ENCODE data around the gene GPR3.

The GPR3 gene, protein sequence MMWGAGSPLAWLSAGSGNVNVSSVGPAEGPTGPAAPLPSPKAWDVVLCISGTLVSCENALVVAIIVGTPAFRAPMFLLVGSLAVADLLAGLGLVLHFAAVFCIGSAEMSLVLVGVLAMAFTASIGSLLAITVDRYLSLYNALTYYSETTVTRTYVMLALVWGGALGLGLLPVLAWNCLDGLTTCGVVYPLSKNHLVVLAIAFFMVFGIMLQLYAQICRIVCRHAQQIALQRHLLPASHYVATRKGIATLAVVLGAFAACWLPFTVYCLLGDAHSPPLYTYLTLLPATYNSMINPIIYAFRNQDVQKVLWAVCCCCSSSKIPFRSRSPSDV

DNA sequence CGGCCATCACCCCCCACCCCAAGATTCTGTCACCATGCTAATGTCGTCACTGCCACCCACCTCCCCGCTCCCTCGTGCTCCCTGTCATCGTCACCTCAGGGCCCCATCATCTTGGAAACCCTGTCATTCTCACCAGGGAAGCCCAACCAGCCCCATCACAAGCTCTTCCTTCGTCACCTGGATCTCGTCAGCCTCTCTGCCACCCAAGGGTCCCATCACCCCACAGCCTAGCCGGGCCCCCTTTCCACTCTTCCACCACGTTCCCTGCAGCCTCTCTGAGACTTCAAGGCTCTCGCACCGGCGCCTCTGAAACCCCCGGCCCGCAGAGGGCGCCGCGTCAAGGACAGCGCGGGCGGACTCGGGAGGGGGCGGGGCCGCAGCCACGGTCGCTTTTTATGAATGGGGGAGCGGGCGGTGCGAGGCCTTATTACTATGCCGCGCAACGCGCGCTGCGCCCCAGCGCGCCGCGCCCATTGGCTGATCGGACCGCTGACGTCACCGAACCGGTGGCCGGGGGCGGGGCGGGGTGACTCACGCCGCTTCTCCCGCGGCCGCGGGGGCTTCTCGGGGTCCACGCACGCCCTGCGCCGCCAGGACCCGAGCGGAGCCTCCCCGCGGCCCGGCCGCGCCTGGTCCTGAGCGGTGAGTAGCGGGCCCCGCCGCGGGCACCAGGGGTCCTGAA, at the start of gene GPR3:
Gene GPR3, plus strand, starts transcription at position 527 of the 682 bp plus-strand sequence. CDS start 1,177 bp downstream, outside the sequence.
- DNase-seq: peak; percentile 94

DNA sequence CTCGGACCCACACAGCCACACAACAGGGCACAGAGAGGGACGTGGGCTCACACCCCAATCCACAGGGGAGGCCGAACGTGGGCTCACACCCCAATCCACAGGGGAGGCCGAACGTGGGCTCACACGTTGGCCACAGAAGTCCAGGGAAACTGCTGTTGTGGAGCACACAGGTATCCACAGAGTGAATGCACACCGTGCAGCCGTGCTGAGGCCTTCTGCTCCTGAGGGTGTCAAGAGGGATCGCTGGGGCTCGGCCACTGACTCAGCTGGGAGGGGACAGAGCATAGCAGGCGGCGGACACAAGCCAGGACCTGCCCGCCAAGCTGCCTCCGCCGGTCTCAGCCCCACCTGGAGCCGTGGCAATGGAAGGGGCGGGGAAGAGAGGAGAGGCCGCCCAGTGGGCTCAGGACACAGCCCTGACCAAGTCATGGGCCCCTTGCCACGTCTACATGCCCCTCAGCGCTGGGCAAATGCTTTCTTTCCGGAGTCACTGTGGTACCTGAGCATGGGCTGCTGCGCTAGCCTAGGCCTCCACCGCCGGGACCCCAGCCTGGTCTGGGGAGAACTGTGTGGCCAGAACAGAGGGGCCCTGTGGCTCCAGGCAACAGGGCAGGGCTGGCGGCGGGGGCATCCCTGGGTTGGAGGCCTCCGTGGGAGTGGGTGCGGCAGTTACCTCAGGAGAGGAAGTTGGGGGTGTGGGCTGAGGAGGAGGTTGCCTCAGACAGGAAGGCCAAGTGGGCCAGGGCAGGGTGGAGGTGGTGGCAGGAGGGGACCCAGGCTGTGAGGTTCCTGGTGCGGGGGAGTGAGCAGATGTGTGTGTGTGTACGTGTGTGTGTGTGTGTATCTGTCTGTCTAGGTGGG, 49.4 kb upstream of the GPR3 start:
- DNase-seq: peak; percentile 49

DNA sequence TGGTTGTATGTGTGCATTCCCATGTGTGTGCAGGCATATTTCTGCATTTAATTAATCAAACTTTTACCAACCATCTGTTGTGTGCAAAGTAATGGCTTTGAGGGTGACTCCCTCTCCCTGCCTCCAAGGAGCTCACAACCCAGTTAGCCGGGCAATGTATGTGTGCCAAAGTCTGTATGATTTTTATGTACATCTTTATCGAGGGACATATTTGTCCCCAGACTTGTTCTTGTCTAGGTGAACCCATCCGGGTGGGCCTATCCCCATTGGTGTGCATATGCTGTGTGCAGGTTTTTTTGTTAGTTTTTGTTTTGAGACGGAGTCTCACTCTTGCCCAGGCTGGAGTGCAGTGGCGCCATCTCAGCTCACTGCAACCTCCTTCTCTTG, 48.8 kb upstream of the GPR3 start:
- DNase-seq: no peak

DNA sequence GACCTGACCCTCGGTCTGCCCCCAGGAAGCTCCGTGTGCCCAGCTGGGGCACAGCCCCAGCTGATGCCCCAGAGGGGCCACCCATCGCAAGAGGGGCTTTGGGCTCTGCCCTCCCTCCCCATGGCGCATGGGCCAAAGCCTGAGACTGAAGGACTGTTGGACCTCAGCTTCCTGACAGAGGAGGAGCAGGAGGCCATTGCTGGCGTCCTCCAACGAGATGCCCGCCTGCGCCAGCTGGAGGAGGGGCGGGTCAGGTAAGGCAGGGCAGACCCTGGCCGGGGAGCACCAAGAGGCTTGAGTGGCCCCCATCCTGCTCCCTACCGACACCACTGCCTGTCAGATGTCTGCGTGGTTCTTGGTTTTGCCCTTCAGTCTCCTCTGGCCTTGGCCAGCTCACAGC, 47.1 kb upstream of the GPR3 start:
- DNase-seq: no peak

DNA sequence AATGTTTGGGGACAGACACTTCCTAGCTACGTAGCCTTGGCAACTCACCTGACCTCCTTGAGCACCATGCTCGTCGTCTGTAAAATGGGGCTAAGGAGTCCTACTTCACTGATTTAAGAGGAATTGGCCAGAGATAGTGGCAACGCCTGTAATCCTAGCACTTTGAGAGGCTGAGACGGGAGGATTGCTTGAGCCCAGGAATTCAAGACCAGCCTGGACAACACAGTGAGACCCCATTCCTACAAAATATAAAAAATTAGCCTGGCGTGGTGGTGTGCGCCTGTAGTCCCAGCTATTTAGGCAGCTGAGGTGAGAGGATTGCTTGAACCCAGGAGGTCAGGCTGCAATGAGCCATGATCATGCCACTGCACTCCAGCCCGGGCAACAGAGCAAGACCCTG, 46.1 kb upstream of the GPR3 start:
- DNase-seq: no peak

DNA sequence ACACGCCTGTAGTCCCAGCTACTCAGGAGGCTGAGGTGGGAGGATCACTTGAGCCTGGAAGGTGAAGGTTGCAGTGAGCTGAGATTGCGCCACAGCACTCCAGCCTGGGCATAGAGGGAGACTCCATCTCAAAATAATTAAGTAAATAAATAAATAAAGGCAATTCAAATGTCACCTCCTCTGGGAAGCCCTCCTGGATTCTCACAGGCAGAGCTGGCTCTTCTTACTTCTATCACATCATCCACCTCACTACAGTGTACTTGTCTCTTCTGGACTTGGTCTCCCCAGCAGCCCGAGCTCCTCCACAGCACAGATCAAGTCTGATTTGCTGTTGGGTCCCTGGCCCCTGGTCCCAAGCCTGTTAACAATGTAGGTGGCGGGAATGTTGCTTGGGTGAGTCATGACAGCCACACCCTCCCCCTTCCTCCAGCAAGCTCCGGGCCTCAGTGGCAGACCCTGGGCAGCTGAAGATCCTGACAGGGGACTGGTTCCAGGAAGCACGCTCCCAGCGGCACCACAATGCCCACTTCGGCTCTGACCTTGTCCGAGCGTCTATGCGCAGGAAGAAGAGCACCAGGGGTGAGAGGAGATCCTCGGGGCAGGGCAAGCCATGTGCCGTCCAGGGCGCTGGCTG, 45.3 kb upstream of the GPR3 start:
- no peak for DNase-seq

DNA sequence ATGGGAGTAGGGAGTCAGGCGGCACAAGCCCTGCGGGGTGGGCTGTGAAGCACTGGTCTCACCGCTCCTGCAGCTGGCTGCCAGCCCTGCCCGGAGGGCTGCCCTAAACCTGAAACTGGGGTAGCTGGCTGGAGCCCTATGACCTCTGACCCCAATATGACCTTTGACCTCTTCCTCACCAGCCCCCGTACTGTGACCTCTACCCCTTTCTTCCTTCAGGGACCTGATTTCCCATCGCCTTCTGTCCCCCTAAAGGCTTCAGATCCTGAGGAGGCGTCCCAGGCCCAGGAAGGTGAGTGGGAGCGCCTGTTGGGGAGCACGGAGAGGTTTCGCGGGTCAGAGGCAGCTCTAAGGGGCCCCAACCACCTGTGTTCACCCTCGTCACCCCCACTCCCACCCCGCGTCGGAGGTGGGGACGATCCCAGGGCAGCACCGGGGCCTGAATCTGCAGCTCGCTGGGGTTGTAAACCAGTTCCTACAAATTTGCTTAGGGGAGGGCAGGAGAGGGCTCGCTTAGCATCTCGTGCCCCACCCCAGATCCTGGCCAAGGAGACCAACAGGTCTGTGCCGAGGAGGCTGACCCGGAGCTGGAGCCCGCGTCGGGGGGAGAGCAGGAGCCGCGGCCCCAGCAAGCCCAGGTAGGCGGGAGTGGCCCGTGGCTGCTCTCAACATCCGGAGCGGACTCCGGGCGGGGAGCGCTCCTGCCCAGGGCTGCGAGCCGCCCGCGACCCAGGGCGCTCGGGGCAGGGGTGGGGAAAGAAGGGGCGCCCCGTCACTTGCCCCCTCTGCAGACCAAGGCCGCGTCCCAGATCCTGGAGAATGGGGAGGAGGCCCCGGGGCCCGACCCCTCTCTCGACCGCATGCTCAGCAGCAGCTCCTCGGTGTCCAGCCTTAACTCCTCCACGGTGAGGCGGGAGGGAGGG, 43.3 kb upstream of the GPR3 start:
- DNase-seq: peak; percentile 76

DNA sequence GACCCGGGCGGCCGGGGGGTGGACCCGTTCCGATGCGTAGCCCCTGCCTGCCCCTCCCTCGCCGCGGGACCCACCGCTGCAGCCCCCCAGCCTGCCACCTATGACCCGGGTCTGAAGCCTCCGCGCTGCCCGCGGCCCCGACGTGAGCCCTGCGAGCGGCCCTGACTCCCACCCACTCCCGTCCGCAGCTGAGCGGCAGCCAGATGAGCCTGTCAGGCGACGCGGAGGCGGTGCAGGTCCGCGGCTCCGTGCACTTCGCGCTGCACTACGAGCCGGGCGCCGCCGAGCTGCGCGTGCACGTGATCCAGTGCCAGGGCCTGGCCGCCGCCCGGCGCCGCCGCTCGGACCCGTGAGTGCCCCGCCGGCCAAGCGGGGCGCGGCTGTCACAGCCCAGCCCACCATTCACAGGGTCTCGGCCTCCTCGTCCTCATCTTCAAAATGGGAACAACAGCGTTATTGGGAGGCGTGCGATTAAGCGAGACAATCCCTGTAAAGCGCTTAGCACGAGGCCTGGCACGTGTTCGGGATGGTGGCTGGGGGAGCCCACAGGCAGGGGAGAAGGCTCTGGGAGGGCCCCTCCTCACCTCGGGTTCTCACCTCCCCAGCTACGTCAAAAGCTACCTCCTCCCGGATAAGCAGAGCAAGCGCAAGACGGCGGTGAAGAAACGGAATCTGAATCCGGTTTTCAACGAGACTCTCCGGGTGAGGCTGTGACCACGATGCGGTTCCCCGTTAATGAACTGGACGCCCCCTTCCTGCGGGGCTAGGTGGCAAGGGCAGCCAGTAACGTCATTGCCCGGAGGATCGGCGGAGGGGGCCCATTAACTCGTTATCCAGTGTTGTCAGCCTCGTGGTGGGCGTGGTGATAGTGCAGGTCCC, 42.4 kb upstream of the GPR3 start:
- DNase-seq: peak; percentile 76

DNA sequence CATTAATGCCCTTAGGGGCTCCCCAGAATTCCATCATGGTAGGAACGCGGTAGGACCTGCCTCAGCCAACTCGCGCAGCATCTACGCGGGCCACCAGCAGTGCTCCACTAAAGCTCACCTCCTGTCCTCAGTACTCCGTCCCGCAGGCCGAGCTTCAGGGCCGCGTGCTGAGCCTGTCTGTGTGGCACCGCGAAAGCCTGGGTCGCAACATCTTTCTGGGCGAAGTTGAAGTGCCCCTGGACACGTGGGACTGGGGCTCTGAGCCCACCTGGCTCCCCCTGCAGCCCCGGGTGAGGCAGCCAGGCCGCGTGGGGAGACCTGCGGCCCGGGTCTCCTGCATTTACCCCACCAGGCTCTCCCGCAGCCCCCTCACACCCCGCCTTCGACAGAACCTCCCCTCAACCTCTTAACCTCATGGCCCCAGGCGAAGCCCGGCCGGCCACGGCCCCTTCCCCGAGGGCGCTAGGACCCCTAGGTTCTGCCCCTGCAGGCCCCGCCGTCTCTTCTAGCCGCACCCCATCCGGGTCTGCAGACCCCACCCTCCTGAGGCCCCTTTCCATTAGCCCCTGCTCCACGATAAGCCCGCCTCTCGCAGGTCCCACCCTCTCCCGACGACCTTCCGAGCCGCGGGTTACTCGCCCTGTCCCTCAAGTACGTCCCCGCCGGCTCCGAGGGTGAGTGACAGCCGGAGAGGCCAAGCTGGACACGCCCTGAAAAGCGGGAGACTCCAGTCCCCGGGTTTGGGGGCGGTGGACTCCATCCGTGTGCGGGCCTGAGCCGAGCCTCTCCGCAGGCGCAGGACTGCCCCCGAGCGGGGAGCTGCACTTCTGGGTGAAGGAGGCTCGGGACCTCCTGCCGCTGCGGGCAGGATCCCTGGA, 41.5 kb upstream of the GPR3 start:
- DNase-seq: no peak

DNA sequence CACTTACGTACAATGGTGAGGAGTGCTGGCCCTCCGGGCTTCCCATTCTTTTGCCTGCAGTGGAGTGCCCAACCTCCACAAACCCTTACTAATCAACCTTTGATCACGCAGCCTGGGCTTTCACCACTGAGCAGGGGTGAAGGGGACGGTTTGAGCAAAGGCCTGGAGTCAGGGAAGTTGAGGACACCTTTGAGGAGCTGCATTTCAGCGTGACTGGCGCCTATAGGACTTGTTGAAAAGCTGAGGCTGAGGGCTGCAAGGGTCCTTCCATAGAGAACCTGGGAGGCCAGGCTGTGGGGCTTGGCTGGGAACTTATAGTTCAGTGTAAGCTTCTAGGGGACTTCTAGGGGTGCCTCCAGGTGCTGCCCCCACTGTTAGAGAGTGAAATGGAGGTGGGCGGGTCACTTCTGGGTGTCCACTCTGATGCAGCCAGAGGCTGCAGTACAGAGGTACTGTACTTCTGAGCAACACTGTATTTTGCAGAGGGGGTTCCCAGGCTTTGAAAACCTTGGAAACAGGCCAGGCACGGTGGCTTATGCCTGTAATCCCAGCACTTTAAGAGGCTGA, 40.8 kb upstream of the GPR3 start:
- DNase-seq: no peak

DNA sequence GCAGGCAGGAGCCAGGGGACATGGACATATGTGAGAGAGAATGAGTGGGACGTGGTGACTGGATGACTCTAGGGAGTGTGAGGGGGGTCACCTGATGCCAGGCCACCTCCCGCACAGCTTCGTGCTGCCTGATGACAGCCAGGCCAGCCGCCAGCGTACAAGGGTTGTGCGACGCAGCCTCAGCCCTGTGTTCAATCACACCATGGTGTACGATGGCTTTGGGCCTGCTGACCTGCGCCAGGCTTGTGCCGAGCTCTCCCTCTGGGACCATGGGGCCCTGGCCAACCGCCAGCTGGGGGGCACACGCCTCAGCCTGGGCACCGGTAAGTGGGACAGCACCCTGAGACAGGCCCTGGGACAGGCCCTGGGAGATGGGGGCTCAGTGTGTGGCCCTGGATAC, 39.3 kb upstream of the GPR3 start:
- no peak for DNase-seq

DNA sequence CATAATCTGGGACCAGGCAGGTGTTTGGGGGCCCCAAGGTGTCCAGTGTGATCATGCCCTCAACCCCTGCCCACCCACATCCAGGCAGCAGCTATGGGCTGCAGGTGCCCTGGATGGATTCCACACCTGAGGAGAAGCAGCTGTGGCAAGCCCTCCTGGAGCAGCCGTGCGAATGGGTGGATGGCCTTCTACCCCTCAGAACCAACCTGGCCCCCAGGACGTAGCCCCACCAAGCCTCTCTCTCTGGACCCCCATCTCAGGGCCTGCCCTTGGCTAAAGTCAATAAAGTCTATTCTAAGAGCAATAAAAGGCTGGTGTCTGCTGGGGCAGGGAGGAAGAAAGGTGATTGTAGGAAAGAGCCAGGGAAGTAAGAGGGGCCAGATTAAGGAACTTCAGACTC, 38.8 kb upstream of the GPR3 start:
- DNase-seq: no peak

DNA sequence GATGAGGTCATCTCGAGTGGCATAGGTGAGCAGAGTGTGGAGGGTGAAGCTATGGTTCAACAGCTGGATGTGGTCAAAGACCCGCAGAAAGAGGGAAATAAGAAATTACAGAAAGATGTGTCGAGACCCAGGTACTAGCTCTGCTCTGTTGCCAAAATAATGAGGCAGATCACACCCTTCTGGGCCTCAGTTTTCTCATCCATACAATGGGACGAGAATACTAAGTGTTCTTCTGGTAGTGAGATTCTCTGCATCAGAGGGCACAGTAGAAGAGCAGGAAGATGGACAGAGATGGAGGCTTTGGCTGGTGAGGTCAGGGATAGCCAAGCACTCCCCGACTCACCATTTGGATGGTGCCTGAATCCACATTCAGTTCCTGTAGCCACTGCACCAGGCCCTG, 36.7 kb upstream of the GPR3 start:
- no peak for DNase-seq

DNA sequence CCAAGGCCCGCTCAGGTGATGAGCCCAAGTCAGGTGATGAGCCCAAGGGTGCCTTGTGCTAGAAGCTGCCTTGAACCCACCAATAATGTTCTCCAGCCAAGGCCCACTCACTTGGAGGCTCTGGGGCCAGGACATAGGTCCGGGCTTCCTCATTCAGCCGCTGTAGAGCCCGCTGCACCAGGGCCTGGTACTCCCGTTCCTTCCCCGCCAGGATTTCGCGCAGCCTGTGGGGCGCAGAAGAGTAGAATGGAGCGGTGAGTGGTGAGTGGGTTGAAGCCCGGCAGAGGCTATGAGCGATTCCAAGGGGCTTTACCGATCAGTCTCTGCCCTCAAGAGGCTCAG, 36.2 kb upstream of the GPR3 start:
- no peak for DNase-seq

DNA sequence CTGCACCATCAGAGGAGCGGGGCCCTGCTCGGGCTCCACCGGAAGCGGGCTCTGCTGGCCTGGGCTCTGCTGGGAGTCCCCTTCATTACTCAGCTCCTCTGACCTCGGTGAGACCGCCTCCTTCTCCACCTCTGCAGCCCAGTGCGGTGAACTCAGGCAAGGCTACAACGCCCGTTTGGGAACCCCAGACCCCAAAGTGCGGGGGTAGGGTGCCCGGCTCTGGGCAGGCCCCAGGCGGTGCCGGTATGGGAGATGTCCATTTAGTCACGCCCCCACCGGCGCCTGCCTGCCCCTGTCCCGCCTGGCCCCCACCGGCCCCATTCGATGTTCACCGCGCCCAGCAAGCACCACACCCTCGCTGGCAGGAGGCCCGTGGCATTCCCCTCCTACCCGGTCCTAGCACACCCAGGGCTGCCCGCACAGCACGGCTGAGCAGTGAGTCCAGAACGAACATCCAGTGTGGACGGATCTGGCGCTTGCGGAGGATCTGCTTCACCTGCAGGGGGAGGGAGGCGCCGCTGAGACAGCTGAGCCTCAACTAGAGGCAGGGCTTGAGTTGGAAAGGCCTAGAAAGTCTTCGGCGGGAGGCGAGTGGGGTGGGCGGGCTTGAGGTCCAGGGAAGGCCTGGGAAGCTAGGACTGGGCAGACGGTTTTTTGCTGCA, 35.7 kb upstream of the GPR3 start:
- no peak for DNase-seq

DNA sequence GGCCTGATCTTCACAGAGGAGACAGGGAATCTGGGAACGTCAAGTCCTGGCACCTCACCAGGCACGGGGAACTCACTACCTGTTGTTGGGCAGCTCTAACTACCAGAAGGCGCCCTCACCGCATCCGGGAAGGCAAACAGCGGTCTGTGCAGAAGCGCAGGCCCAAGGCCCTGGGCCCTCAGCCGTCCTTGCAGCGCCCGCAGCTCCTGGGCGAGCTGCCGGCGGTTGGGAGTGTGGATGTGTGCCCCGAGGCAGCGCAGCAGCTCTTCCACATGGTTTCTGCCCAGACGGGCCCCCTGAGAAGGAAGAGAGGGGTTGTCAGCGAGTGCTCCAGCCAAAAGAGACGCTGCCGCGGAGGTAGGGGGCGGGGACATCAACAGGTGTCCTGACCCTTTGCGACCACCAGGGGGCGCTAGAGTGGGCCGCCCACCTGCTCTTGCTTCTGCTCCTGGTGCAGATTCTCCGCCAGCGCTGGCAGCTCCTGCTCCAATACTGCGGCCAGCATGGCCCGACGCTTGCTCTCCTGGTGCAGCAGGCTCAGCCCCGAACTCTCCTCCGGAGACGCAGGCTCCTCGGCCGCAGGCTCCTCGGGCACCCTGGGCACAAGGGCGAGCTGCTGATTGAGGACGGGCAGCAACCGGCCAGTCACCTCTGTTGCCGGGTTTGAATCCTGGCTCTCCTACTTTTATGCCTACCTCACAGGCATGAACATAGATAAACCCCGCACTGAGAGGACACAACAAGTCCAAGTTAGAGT, 35.0 kb upstream of the GPR3 start:
- peak; percentile 38 for DNase-seq

DNA sequence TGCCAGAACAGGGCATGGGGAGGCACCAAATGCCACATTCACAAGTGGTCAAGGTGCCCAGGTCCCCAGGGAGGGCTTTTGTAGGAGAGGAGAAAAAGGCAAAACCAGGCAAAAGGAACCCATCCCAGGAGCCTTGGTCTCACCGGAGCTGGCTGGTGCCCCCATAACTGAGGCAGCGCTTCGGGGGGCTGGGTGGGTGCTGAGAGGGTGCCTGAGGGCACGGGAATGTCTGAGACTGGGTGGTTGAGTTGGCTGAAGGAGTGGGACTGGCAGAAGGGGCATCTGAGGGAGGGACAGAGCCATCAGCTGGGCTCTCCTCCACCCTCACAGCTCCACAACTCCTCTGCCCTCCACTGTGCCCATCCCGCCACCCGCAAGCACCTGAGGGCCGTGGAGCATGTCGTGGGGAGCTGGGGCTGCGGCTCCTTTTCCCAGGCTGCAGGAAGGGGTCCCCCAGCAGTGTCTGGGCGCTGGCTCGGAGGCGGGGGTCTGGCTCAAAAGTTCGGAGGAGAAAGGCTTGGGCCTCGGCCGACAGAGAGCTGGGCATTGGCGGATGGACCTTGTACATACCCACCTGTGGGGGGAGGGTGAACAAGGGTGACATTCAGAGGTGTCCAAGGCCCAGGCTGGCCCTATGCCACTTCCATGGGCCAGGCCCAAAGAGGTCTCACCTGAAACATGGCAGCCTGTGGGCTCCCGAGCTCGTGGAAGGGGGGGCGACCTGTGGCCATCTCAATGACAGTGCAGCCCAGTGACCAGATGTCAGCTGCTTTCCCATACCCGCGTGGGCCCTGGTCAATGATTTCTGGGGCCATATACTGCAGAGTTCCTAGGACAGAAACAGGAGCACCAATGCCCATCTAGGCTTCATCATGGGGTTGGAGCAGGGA, 34.1 kb upstream of the GPR3 start:
- DNase-seq: no peak
